ENCODE measurements around the gene PRKAR1B. TPM values are rescaled to one million over a fixed set of nuclear protein-coding genes. Genes with fewer than 3 reads are reported as not detected.

PRKAR1B gene
- total RNA-seq, 1 experiment from 2014 or later = 43.3 TPM

GRCh38 chr7:577741-578370, 149.2 kb downstream of the PRKAR1B start:
- H4K20me1 ChIP-seq (ENCODE audit: control insufficient read depth, insufficient read depth, insufficient read length) = no peaks in the 10 kb centered on the region
- no peak overlapping the region for H2BK5ac ChIP-seq (ENCODE audit: insufficient read length, low read length)
- no peak overlapping the region for H2BK120ac ChIP-seq (ENCODE audit: low read depth, low read length, poor library complexity, severe bottlenecking)
- TF ChIP-seq CTCF (conservative IDR thresholded peaks at IDR 0.05) = no peak
- WGBS (ENCODE audit: extremely low coverage, insufficient read length, low lambda C conversion rate) = no CpG with 5 or more reads among the region's 30 CpGs
- H3K4ac ChIP-seq (ENCODE audit: low read depth, low read length) = no peak overlapping the region
- no peak overlapping the region for H2BK12ac ChIP-seq (ENCODE audit: insufficient read length, low read depth, low read length)
- H3K27ac ChIP-seq (ENCODE audit: insufficient read length, low read depth, low read length) = no peak overlapping the region
- H4K91ac ChIP-seq (ENCODE audit: insufficient read length, low read depth, low read length) = no peak overlapping the region
- H3K4me1 ChIP-seq (ENCODE audit: insufficient read depth, low read length) = no peaks in the 10 kb centered on the region; the same call in 1 of the 2 replicates
- H3K79me2 ChIP-seq (ENCODE audit: insufficient read depth, low read length) = no peaks in the 10 kb centered on the region
- H2BK15ac ChIP-seq (ENCODE audit: low read depth, low read length) = no peak overlapping the region
- Mint-ChIP-seq H3K4me3 (no peak overlapping the region), H3K9me3 (peaks cover 0 to 5% of the 10 kb centered on the region in 2 experiments; a peak in 1 of 5 replicates), H3K27me3 (ENCODE audit: low read depth) (no peaks in the 10 kb centered on the region; the same call in none of the 2 replicates), H3K4me1 (peaks cover 7 to 15% of the 10 kb centered on the region in 2 experiments), H3K27ac (no peak overlapping the region; a peak in 1 of 7 replicates), H3K36me3 (ENCODE audit: insufficient read depth in 1 of 3, low read depth in 3 of 3) (peaks cover 18 to 43% (median 33%) of the 10 kb centered on the region in 3 experiments)
- no peak overlapping the region for H4K8ac ChIP-seq (replicated peaks; ENCODE audit: insufficient read length, low read depth, low read length)
- H2AFZ ChIP-seq (ENCODE audit: low read length) = no peak overlapping the region
- no peak overlapping the region for H3K4me2 ChIP-seq (ENCODE audit: insufficient read depth, insufficient read length, low read length)
- H3K18ac ChIP-seq (ENCODE audit: insufficient read length, low read depth, low read length) = no peak overlapping the region
- no peak overlapping the region for H3K9ac ChIP-seq (ENCODE audit: extremely low read depth, insufficient read length, low read length)
- H3K56ac ChIP-seq (ENCODE audit: insufficient read length, low read depth, low read length) = no peak overlapping the region
- H3K27me3 ChIP-seq (ENCODE audit: insufficient read depth, low read length) = no peaks in the 10 kb centered on the region
- no peak overlapping the region for H4K5ac ChIP-seq (ENCODE audit: insufficient read length, low read depth, low read length)
- H3K9me3 ChIP-seq (ENCODE audit: control insufficient read depth, low read depth, low read length) = no peaks in the 10 kb centered on the region
- no peak overlapping the region; the same call in 1 of the 2 replicates for H3K14ac ChIP-seq (ENCODE audit: insufficient read depth, low read length)
- no peaks in the 10 kb centered on the region for H3K23me2 ChIP-seq (ENCODE audit: insufficient read length, low read depth, low read length, poor library complexity, severe bottlenecking)
- no peak overlapping the region for H2BK20ac ChIP-seq (ENCODE audit: low read depth, low read length, poor library complexity, severe bottlenecking)
- DNase-seq = no peak
- no peak overlapping the region for H3K23ac ChIP-seq (ENCODE audit: insufficient read length, low read depth, low read length)
- no peaks in the 10 kb centered on the region for H3K79me1 ChIP-seq (ENCODE audit: insufficient read depth, low read depth, low read length, poor library complexity, severe bottlenecking)
- no peak overlapping the region for H3T11ph ChIP-seq (ENCODE audit: low read length)
- H2AK5ac ChIP-seq (ENCODE audit: insufficient read length, low read length) = no peak overlapping the region
